IPS-15b (cell line): ENCODE data around the gene RNF26.

Experiments
- H3K27me3 ChIP-seq: one replicate; pipeline ENCODE4 v1.6.1; 2013; ENCODE audit warnings: low read length; ENCODE audit not compliant: control insufficient read depth, insufficient read depth
- H3K36me3 ChIP-seq: one replicate; pipeline ENCODE4 v1.6.1; 2013; ENCODE audit warnings: low read length; ENCODE audit not compliant: control insufficient read depth, insufficient read depth
- H3K4me1 ChIP-seq: one replicate; pipeline ENCODE4 v1.6.1; 2013; ENCODE audit warnings: mild to moderate bottlenecking, low read length; ENCODE audit not compliant: control insufficient read depth, insufficient read depth
- H3K4me3 ChIP-seq: one replicate; pipeline ENCODE4 v1.5.1; 2013; ENCODE audit warnings: low read depth, low read length
- H3K9ac ChIP-seq: one replicate; pipeline ENCODE4 v1.6.1; 2013; ENCODE audit warnings: low read depth, mild to moderate bottlenecking, low read length
- H3K9me3 ChIP-seq: one replicate; pipeline ENCODE4 v1.6.1; 2013; ENCODE audit warnings: mild to moderate bottlenecking, low read length; ENCODE audit not compliant: control insufficient read depth, insufficient read depth

RNF26 gene

DNA sequence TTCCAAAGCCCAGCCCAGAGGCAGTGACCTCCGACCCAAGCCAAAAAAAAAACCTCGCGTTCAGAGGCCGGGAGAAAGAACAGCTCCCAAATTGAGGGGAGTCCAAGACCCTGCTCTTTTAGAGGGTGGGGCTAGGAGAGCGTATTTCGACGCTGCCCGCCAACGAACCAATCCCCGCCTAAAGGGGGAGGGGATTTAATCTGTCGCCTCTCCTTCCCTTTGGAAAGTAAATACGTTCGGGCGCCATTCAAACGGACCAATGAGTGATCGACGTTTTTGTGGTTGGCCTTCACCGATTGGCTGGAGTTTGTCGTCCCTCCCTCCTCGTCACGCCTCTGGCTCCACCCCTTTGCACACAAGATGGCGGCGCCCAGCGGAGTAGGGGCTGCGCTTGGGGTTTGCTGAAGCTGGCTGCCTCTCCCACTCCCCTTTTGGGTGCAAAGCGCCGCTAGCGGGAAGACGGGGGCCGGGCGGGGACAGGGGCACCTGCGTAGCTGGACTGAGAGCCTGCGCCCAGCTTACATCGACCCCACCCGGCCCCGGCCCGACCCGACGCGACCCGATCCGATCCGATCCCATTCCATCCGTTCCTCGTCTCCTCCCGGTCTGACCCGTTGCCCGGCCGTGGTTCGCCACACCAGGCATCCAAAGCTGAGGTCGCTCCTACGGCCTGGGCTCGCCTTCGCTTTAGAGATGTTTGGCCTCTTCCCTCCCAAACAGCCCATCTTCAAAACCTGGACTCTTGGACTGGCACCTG, at the start of gene RNF26:
TSS of gene RNF26 (plus strand) at position 354 of the 757 bp plus-strand sequence. CDS start 596 bp downstream, outside the sequence.
- Histone ChIP-seq H3K4me1 (peaks cover 13% of the 10 kb centered on the region), H3K36me3 (peaks cover 8% of the 10 kb centered on the region), H3K9me3 (no peaks in the 10 kb centered on the region)

GRCh38 chr11:119285431-119285830, 48.9 kb upstream of the RNF26 start:
- Histone ChIP-seq H3K9me3 (no peaks in the 10 kb centered on the region), H3K27me3 (no peaks in the 10 kb centered on the region), H3K36me3 (peaks cover 21% of the 10 kb centered on the region), H3K4me1 (no peaks in the 10 kb centered on the region), H3K4me3 (no peak overlapping the region), H3K9ac (no peak overlapping the region)

More for the DNA sequence above, at the start of gene RNF26:
- Histone ChIP-seq H3K9ac (peak within 1 kb of the TSS; percentile 87), H3K27me3 (peaks cover 6% of the 10 kb centered on the region), H3K4me3 (peak within 1 kb of the TSS; percentile 98)

GRCh38 chr11:119288219-119288618, 46.1 kb upstream of the RNF26 start:
- Histone ChIP-seq H3K36me3 (peaks cover 24% of the 10 kb centered on the region), H3K4me3 (no peak overlapping the region), H3K27me3 (no peaks in the 10 kb centered on the region), H3K4me1 (no peaks in the 10 kb centered on the region), H3K9ac (no peak overlapping the region), H3K9me3 (no peaks in the 10 kb centered on the region)

GRCh38 chr11:119290894-119291497, 43.3 kb upstream of the RNF26 start:
- H3K36me3 ChIP-seq = peaks cover 15% of the 10 kb centered on the region
- no peaks in the 10 kb centered on the region for H3K9me3 ChIP-seq
- no peak overlapping the region for H3K9ac ChIP-seq
- H3K4me1 ChIP-seq = no peaks in the 10 kb centered on the region
- no peak overlapping the region for H3K4me3 ChIP-seq
- H3K27me3 ChIP-seq = no peaks in the 10 kb centered on the region

GRCh38 chr11:119293461-119293860, 40.9 kb upstream of the RNF26 start:
- H3K4me3 ChIP-seq = no peak overlapping the region
- H3K9ac ChIP-seq = no peak overlapping the region
- H3K27me3 ChIP-seq = no peaks in the 10 kb centered on the region
- H3K36me3 ChIP-seq = peaks cover 6% of the 10 kb centered on the region
- no peaks in the 10 kb centered on the region for H3K9me3 ChIP-seq
- no peaks in the 10 kb centered on the region for H3K4me1 ChIP-seq

- no peak overlapping the region for H3K9ac ChIP-seq
- H3K36me3 ChIP-seq = peaks cover 14% of the 10 kb centered on the region
- no peaks in the 10 kb centered on the region for H3K27me3 ChIP-seq
- H3K4me1 ChIP-seq = no peaks in the 10 kb centered on the region
- no peak overlapping the region for H3K4me3 ChIP-seq
- no peaks in the 10 kb centered on the region for H3K9me3 ChIP-seq
Observed at GRCh38 chr11:119295178-119295577, 39.1 kb upstream of the RNF26 start.

DNA sequence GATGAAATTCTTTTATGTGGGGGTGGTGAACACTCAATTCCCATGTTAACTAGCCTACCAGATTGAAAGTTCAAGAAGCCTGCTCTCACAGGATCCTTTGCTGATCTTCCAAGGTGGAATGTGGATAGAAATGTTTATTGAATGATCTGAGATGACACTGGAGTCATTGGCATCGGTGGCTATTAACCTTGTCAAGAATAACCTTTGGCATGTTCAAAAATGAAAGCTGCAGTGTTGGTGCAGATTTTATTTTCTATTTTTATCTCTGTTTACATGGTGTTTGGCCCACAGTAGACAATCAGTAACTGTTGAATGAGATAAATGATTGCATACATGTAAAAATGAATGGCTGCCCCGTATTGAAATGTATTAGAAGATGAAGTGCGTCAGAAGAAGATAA, 36.4 kb upstream of the RNF26 start:
- Histone ChIP-seq H3K4me3 (no peak overlapping the region), H3K9me3 (no peaks in the 10 kb centered on the region), H3K4me1 (no peaks in the 10 kb centered on the region), H3K9ac (no peak overlapping the region), H3K36me3 (peaks cover 17% of the 10 kb centered on the region), H3K27me3 (no peaks in the 10 kb centered on the region)

DNA sequence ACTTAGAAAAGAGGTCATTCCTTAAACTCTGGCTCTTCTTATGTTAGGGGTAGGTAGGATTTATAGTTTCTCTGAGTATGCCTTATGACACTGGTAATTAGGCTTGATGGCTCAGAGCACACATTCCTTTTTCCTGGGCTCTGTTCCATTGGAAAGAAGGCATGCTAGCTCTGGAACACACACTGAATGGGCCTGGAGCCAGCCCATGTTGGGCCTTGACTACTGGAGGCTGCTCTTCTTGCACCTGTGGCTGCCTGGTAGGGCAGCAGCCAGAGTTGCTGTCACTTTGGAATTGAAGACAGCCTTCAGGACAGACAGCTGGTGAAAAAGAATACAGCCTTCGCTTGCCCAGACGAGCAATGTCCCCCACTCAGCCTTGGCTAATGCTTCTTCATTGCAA, 35.6 kb upstream of the RNF26 start:
- Histone ChIP-seq H3K36me3 (peaks cover 17% of the 10 kb centered on the region), H3K4me1 (no peaks in the 10 kb centered on the region)

DNA sequence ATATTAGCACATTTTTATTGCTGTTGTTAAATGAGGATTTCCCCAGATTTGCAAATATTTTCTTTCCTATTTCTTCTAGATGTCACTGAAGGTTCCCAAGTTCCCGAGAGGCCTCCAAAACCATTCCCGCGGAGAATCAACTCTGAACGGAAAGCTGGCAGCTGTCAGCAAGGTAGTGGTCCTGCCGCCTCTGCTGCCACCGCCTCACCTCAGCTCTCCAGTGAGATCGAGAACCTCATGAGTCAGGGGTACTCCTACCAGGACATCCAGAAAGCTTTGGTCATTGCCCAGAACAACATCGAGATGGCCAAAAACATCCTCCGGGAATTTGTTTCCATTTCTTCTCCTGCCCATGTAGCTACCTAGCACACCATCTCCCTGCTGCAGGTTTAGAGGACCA, 34.9 kb upstream of the RNF26 start:
- H3K27me3 ChIP-seq = no peaks in the 10 kb centered on the region
- H3K4me3 ChIP-seq = no peak overlapping the region
- no peaks in the 10 kb centered on the region for H3K4me1 ChIP-seq
- H3K36me3 ChIP-seq = peaks cover 17% of the 10 kb centered on the region
- no peaks in the 10 kb centered on the region for H3K9me3 ChIP-seq
- no peak overlapping the region for H3K9ac ChIP-seq

More for the DNA sequence above, 35.6 kb upstream of the RNF26 start:
- no peak overlapping the region for H3K4me3 ChIP-seq
- no peaks in the 10 kb centered on the region for H3K9me3 ChIP-seq
- H3K9ac ChIP-seq = no peak overlapping the region
- no peaks in the 10 kb centered on the region for H3K27me3 ChIP-seq

GRCh38 chr11:119300198-119300964, 33.9 kb upstream of the RNF26 start:
- no peak overlapping the region for H3K4me3 ChIP-seq
- no peaks in the 10 kb centered on the region for H3K4me1 ChIP-seq
- H3K36me3 ChIP-seq = peaks cover 17% of the 10 kb centered on the region
- H3K9ac ChIP-seq = no peak overlapping the region
- no peaks in the 10 kb centered on the region for H3K9me3 ChIP-seq
- H3K27me3 ChIP-seq = no peaks in the 10 kb centered on the region

DNA sequence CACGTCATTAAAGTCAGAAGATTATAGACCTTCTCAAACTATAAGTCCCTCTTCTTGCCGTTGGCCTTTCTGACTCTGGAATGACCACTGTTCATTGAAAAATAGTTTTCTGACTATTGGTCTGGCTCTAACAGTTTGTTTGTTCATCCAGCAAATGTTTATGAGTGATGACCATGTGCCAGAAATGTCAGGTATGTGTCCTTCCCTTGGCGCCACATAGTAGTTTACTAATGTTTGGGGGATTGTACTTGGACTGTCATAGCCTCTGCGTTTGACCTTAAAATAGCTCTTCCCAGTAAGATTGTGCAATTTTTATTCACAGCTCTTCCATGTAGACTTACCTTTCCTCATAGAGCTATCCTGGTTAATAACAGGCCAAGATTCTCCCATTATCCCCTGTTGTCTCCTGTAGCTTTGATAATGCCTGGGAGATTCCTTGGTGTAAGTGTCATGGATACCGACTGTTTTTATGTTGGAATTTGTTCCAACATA, 31.1 kb upstream of the RNF26 start:
- peaks cover 22% of the 10 kb centered on the region for H3K36me3 ChIP-seq
- H3K9ac ChIP-seq = no peak overlapping the region

More for the DNA sequence above, 31.1 kb upstream of the RNF26 start:
- Histone ChIP-seq H3K27me3 (no peaks in the 10 kb centered on the region), H3K9me3 (no peaks in the 10 kb centered on the region), H3K4me3 (no peak overlapping the region), H3K4me1 (no peaks in the 10 kb centered on the region)
